Caco-2 (cell line): ENCODE measurements around the gene KIF14. TPM values are rescaled to one million over a fixed set of nuclear protein-coding genes. Genes with fewer than 3 reads are reported as not detected.

Experiments
- BruUV-seq: library from RNA; stranded (reverse); fragments of 400-500 nt; replicated peaks from 2 replicates; lab custom pipeline; 2021; lab: Mats Ljungman, UMichigan
- CTCF ChIA-PET: fragments of 300-600 bp; sonication (Branson Sonifier 250); formaldehyde crosslinking; loops from one replicate; lab custom pipeline; 2022; ENCODE audit warnings: antibody characterized with exemption; lab: Charles Lee
- POLR2A ChIA-PET: fragments of 300-600 bp; sonication (Branson Sonifier 250); formaldehyde crosslinking; loops from one replicate; lab custom pipeline; 2022; ENCODE audit warnings: antibody characterized with exemption; lab: Charles Lee
- DNase-seq, 2 experiments: peaks; one replicate each; pipeline versions ENCODE4 v3.0.0 to v3.0.0-alpha.2; 2020 to 2022
- H3K27me3 ChIP-seq: replicated peaks from 2 replicates; pipeline ENCODE4 v1.6.0; 2011; ENCODE audit warnings: low read length; ENCODE audit not compliant: control insufficient read depth, insufficient read depth
- H3K36me3 ChIP-seq: 2 replicates; pipeline ENCODE4 v1.5.1; 2011; ENCODE audit warnings: low read length; ENCODE audit not compliant: control insufficient read depth, insufficient read depth
- H3K4me1 ChIP-seq: fragments of 250-450 bp; sonication (Bioruptor Pico); 2 replicates; pipeline ENCODE4 v1.5.1; 2020; ENCODE audit warnings: mild to moderate bottlenecking
- H3K4me3 ChIP-seq: 2 replicates; pipeline ENCODE4 v1.5.1; 2011; ENCODE audit warnings: low read depth, mild to moderate bottlenecking, control low read depth, low read length
- H3K9me3 ChIP-seq: fragments of 250-450 bp; sonication (Bioruptor Pico); 2 replicates; pipeline ENCODE4 v1.5.1; 2020; ENCODE audit warnings: mild to moderate bottlenecking, moderate library complexity
- H3K27ac Mint-ChIP-seq: one replicate; pipeline ENCODE4 v1.8.0; 2022; ENCODE audit warnings: mixed read lengths; ENCODE audit not compliant: unreplicated experiment
- H3K27me3 Mint-ChIP-seq: one replicate; pipeline ENCODE4 v1.8.0; 2022; ENCODE audit warnings: mixed read lengths; ENCODE audit not compliant: insufficient read depth, unreplicated experiment
- H3K36me3 Mint-ChIP-seq: one replicate; pipeline ENCODE4 v1.8.0; 2022; ENCODE audit warnings: mild to moderate bottlenecking, mixed read lengths; ENCODE audit not compliant: insufficient read depth, unreplicated experiment
- H3K4me1 Mint-ChIP-seq: one replicate; pipeline ENCODE4 v1.8.0; 2022; ENCODE audit warnings: low read depth, mixed read lengths; ENCODE audit not compliant: unreplicated experiment
- H3K4me3 Mint-ChIP-seq: one replicate; pipeline ENCODE4 v1.8.0; 2022; ENCODE audit warnings: mild to moderate bottlenecking, moderate library complexity, mixed read lengths; ENCODE audit not compliant: unreplicated experiment
- H3K9me3 Mint-ChIP-seq: one replicate; pipeline ENCODE4 v1.8.0; 2022; ENCODE audit warnings: mixed read lengths; ENCODE audit not compliant: unreplicated experiment
- intact Hi-C: fragments of 100-400 bp; cut with micrococcal nuclease; formaldehyde crosslinking; loops from one replicate; pipeline ENCODE4 v1.10.0; 2022; ENCODE audit not compliant: unreplicated experiment
- total RNA-seq: library from RNA; stranded (reverse); gene quantifications from 2 replicates; pipeline ENCODE4 v1.2.3, GENCODE V29; 2022
- TF ChIP-seq, protein P1 (sequence below), 2 experiments: fragments of 200-600 bp in 1 of 2; IDR thresholded peaks; 1 replicate in 1 of 2; 2 replicates in 1 of 2; pipeline versions ENCODE4 v1.5.1 to v1.8.0; 2011 to 2022; ENCODE audit warnings: antibody characterized with exemption in 1 of 2, control low read depth in 1 of 2, inconsistent platforms in 1 of 2, low read depth in 1 of 2, low read length in 1 of 2, mild to moderate bottlenecking in 1 of 2, moderate library complexity in 1 of 2; ENCODE audit not compliant: insufficient read depth in 1 of 2, severe bottlenecking in 1 of 2, unreplicated experiment in 1 of 2

The KIF14 gene
- total RNA-seq, 1 experiment from 2014 or later = 11.6 TPM

DNA sequence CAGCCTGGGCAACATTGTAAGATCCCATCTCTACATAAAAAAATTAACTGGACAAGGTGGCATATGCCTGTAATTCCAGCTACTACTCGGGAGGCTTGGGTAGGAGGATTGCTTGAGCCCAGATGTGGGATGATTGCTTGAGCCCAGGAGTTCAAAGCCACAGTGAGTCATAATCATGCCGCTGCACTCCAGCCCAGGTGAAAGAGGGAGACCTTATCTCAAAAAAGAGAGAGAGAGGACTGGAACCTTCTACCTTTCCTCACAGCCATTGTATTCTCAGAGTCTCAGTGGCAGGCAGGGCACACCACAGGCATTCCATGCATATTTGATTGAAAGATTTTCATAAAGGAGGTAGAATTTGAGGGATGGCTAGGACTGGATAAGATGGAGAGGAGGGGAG is 78.4 kb downstream of the KIF14 start:
- no TSS peak for BruUV-seq
- ChIA-PET POLR2A (no interaction called here), CTCF (no interaction called here)
- Histone ChIP-seq H3K9me3 (no peaks in the 10 kb centered on the region), H3K4me1 (0 out of 2 replicates have a peak, but pooled peaks cover 5% of the 10 kb centered on the region), H3K36me3 (no peaks in the 10 kb centered on the region), H3K27me3 (no peaks in the 10 kb centered on the region), H3K4me3 (no peak overlapping the region)
- Mint-ChIP-seq H3K9me3 (no peaks in the 10 kb centered on the region), H3K4me3 (no peak overlapping the region), H3K27me3 (no peaks in the 10 kb centered on the region), H3K4me1 (peaks cover 7% of the 10 kb centered on the region), H3K27ac (no peak overlapping the region), H3K36me3 (no peaks in the 10 kb centered on the region)
- no peak for DNase-seq
- TF ChIP-seq, protein P1, sequence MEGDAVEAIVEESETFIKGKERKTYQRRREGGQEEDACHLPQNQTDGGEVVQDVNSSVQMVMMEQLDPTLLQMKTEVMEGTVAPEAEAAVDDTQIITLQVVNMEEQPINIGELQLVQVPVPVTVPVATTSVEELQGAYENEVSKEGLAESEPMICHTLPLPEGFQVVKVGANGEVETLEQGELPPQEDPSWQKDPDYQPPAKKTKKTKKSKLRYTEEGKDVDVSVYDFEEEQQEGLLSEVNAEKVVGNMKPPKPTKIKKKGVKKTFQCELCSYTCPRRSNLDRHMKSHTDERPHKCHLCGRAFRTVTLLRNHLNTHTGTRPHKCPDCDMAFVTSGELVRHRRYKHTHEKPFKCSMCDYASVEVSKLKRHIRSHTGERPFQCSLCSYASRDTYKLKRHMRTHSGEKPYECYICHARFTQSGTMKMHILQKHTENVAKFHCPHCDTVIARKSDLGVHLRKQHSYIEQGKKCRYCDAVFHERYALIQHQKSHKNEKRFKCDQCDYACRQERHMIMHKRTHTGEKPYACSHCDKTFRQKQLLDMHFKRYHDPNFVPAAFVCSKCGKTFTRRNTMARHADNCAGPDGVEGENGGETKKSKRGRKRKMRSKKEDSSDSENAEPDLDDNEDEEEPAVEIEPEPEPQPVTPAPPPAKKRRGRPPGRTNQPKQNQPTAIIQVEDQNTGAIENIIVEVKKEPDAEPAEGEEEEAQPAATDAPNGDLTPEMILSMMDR (IDR thresholded peaks at IDR 0.05; ENCODE audit: insufficient read depth in 1 of 2, low read depth in 1 of 2, low read length in 1 of 2, severe bottlenecking in 1 of 2, unreplicated experiment in 1 of 2) = no peak
- intact Hi-C loops = no loop called here

DNA sequence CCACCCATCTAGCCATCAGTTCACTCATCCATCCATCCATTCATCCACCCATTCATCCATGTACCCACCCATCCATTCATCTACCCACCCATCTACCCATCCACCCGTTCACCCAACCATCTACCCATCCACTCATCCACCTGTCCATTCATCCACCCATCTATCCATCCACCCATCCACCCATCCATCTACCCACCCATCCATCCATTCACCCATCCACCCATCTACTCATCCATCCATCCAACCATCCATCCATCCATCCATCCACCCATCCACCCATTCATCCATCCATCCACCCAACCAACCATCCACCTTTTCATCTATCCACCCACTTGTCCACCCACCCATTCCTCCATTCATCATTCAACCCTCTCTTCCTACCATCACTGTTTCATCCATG is 80.3 kb downstream of the KIF14 start:
- TF ChIP-seq, protein P1 (IDR thresholded peaks at IDR 0.05; ENCODE audit: insufficient read depth in 1 of 2, low read depth in 1 of 2, low read length in 1 of 2, severe bottlenecking in 1 of 2, unreplicated experiment in 1 of 2) = no peak
- ChIA-PET CTCF (no interaction called here), POLR2A (no interaction called here)
- BruUV-seq = no TSS peak
- Histone ChIP-seq H3K36me3 (no peaks in the 10 kb centered on the region), H3K4me3 (no peak overlapping the region), H3K4me1 (0 out of 2 replicates have a peak, but pooled peaks cover 5% of the 10 kb centered on the region), H3K27me3 (no peaks in the 10 kb centered on the region), H3K9me3 (no peaks in the 10 kb centered on the region)
- peaks cover 7% of the 10 kb centered on the region for H3K4me1 Mint-ChIP-seq
- DNase-seq = no peak
- H3K27ac Mint-ChIP-seq = no peak overlapping the region
- H3K27me3 Mint-ChIP-seq = no peaks in the 10 kb centered on the region
- H3K36me3 Mint-ChIP-seq = no peaks in the 10 kb centered on the region
- H3K9me3 Mint-ChIP-seq = no peaks in the 10 kb centered on the region
- no peak overlapping the region for H3K4me3 Mint-ChIP-seq
- intact Hi-C loops = no loop called here

DNA sequence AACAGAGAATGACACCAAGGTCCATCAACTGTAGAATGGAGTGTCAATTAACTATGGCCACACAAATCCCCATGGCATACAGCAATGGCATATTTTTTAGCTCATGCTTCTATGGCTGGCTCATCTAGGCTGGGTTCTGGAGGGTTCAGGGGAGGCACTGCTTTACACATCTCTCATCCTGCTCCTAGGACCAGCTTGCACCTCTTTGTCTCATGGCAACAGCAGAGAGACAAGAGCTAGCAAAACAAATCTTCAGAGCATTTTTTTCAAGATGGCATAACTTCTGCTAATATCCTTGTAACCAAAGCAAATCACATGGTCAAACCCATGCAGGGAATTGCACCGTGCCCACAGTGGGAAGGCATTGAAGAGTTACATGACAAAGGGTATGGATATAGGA is 82.4 kb downstream of the KIF14 start:
- intact Hi-C loops = no loop called here
- no peak for DNase-seq
- no TSS peak for BruUV-seq
- Mint-ChIP-seq H3K36me3 (no peaks in the 10 kb centered on the region), H3K27me3 (no peaks in the 10 kb centered on the region), H3K27ac (no peak overlapping the region), H3K4me3 (no peak overlapping the region), H3K4me1 (peaks cover 7% of the 10 kb centered on the region), H3K9me3 (no peaks in the 10 kb centered on the region)
- H3K4me3 ChIP-seq = no peak overlapping the region
- TF ChIP-seq, protein P1 (IDR thresholded peaks at IDR 0.05; ENCODE audit: insufficient read depth in 1 of 2, low read depth in 1 of 2, low read length in 1 of 2, severe bottlenecking in 1 of 2, unreplicated experiment in 1 of 2) = no peak
- no peaks in the 10 kb centered on the region for H3K27me3 ChIP-seq
- no peaks in the 10 kb centered on the region for H3K36me3 ChIP-seq
- no peaks in the 10 kb centered on the region; the same call in 1 of the 2 replicates for H3K9me3 ChIP-seq
- 0 out of 2 replicates have a peak, but pooled peaks cover 5% of the 10 kb centered on the region for H3K4me1 ChIP-seq
- ChIA-PET POLR2A (no interaction called here), CTCF (no interaction called here)
